Measurements from ENCODE around the gene STIM1. TPM values are rescaled to one million over a fixed set of nuclear protein-coding genes. Genes with fewer than 3 reads are reported as not detected.

STIM1 gene
- total RNA-seq, 1 donor from 2014 or later: 46.4 TPM

- DNase-seq (ENCODE audit: low read depth): no peak
Measured at GRCh38 chr11:3946455-3947017, 91.1 kb downstream of the STIM1 start.

DNA sequence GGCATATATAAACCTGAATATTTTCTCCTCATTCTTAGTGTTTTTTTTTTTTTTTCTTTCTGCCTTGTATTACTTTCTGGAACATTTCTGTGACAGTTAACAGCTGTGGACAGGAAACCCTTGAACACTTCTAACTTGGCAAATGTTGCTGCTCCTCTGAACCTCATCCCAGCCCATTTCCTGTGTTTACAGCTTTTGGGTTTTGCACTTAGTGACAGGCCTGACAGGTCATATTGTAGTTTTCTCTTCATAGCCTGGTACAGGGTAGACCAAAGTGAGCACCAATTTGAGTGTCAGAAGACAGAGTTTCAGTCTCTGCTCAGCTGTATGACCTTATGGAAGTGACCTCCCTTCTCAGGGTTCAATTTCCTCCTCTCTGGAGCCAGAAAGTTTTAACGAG is 91.6 kb downstream of the STIM1 start:
- peak; percentile 61 for DNase-seq (ENCODE audit: low read depth)

GRCh38 chr11:3949125-3949524 is 93.7 kb downstream of the STIM1 start:
- DNase-seq (ENCODE audit: low read depth): no peak

DNA sequence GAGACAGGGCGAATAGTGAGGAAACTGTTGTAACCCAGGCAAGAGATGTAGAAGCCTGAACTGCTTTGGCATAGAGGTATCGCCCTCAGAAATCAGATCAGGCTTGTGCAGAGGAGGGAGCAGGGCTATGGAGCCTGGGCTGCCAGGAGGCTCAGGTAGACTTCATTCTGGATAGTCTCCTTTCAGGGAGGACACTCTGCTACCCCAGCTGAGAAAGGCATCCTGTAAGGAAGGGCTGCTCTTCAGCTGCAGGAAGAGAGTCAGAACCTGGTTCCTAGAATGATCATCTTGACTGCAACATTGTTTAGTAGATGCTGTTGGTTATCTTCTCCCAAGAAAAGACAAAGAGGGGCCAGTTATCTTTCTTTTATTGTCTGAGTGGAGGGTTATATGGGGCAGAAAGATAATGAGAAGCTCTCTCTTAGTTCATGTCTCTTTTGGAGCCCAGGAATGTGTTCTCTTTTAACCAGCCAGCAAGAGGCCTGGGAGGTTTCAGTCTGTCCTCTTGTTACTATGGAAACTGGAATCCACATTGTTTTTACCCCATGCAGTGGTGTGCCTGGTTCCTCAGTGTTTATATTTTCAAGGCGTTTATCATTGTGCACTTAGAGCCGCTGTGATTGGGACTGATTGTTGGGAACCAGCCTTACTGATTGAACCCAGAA is 95.7 kb downstream of the STIM1 start:
- DNase-seq (ENCODE audit: low read depth): no peak

- no peak for DNase-seq (ENCODE audit: low read depth)
Measured at GRCh38 chr11:3952715-3953114, 97.3 kb downstream of the STIM1 start.

DNA sequence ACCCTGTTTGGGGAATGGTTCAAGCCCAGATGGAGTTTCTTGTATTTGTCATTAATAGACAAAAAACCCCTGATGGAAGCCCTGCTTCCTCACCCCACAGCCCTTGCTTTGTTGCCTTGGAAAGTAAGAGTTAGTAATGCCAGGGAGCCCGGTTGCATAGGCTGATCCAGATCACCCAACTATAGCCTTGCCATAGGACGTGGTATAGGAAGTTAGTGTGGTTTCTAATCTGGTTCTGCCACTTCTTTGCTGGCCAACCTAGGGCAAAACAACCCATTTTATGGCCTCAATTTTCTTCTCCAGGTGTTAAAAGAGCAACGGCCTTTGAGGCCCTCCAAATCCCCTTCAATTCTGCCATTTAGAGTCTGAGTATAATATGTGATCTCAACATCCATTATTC is 97.9 kb downstream of the STIM1 start:
- no peak for DNase-seq (ENCODE audit: low read depth)

GRCh38 chr11:3954448-3955298 is 99.2 kb downstream of the STIM1 start:
- no peak for DNase-seq (ENCODE audit: low read depth)

DNA sequence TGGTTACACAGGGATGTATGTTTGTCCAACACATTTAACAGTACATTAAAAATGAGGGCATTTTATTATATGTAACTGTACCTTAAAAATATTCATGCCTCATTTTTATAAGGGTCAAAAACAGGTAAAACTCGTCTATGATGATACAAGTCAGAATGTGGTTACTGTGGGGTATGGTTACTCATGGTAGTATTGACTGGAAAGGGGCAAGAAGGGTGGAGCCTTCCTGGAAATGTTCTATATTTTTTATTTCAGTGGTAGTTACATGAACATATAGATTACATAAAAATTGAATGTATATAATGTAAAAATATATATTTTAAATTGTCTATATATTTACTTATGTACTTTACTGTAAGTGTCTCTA is 99.8 kb downstream of the STIM1 start:
- DNase-seq (ENCODE audit: low read depth): no peak

DNA sequence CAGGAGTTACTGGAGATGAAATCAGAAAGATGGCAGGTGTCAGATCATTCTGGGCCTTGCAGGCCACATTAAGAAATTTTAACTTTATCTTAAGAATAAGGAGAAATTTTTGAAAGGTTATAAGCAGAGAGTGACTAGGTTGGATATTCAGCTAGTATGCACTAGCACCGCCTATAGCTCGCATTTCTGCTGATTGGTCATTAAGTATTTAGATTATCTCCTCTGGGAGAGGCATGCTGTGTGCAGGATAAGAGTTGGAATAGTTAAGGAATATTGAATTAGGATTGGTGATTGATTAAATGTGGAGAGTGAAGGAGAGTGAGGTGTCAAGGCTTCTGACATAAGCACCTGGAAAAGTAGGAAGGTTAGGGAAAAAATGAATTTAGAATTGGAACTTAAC is 100.6 kb downstream of the STIM1 start:
- DNase-seq (ENCODE audit: low read depth): no peak

GRCh38 chr11:3956748-3957147 is 101.3 kb downstream of the STIM1 start:
- no peak for DNase-seq (ENCODE audit: low read depth)

- DNase-seq (ENCODE audit: low read depth): no peak
Measured at GRCh38 chr11:3957437-3957836, 102.0 kb downstream of the STIM1 start.

- no peak for DNase-seq (ENCODE audit: low read depth)
Measured at GRCh38 chr11:3958281-3958680, 102.8 kb downstream of the STIM1 start.

- peak; percentile 71 for DNase-seq (ENCODE audit: low read depth)
Measured at GRCh38 chr11:3959015-3959902, 103.8 kb downstream of the STIM1 start.

DNA sequence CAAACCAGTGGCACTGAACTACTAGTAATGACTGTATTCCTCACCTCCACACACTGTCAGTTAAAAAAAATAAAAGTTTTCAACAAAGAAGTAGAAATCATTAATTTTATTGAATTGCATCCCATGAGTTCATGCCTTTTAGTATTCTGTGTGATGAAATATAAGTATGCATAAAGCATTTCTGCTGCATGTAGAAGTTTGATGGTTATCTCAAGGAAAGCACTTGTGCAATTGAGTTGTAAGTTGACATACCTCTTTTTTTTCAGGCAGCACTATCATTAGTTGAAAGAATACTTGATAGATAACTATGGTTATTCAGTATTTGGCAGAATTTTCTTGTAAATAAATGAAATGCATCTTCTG is 104.4 kb downstream of the STIM1 start:
- DNase-seq (ENCODE audit: low read depth): no peak

DNA sequence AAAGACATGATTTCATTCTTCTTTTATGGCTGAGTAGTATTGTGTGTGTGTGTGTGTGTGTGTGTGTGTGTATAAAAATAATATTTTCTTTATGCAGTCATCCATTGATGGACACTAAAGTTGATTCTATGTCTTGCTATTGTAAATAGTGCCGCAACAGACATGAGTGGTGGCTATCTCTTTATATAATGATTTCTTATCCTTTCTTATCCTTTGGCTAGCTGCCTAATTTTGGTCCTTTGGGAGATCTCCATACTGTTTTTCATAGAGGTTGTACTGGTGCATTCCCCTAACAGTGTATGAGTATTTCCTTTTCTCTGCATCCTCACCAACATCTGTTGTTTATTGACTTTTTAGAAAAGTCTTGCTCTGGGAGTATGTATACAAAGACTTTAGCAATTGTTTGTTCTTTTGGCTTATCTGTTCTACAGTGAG is 107.0 kb downstream of the STIM1 start:
- DNase-seq (ENCODE audit: low read depth): no peak

- DNase-seq (ENCODE audit: low read depth): no peak
Measured at GRCh38 chr11:3964056-3964455, 108.6 kb downstream of the STIM1 start.

- no peak for DNase-seq (ENCODE audit: low read depth)
Measured at GRCh38 chr11:3964935-3965604, 109.6 kb downstream of the STIM1 start.

DNA sequence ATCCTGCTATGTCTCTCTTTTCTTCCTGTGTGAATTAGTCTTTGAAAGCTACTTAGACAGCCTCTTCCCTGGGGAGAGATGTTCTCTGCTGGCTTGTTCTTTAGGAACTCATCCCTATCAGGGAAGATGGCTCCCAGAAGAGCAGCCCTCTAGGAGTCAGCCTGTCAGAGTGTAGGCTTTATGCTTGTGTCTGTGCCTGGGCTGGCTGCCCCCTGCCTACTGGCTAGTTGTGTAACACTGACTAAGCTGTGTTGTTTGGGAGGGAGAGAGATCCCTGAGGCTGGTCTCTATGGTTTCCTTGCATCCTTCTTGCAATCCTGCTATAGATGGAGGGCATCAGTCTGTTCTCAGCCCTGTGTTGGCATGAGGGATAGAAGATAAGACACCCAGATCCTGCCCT is 112.2 kb downstream of the STIM1 start:
- DNase-seq (ENCODE audit: low read depth): no peak

GRCh38 chr11:3969200-3969599 is 113.7 kb downstream of the STIM1 start:
- DNase-seq (ENCODE audit: low read depth): no peak

- DNase-seq (ENCODE audit: low read depth): no peak
Measured at GRCh38 chr11:3969613-3970012, 114.1 kb downstream of the STIM1 start.

- no peak for DNase-seq (ENCODE audit: low read depth)
Measured at GRCh38 chr11:3970108-3970507, 114.6 kb downstream of the STIM1 start.

All from myocyte (in vitro differentiated cells).